GM12875 (cell line): Measurements from ENCODE around the gene MTA1.

ENCODE experiments used
- H3K4me3 ChIP-seq: one replicate; pipeline ENCODE4 v1.5.1; 2011; ENCODE audit warnings: low read depth, low read length, control low read depth
- TF ChIP-seq, protein P1 (sequence below): IDR thresholded peaks from 2 replicates; pipeline ENCODE4 v1.5.1; 2011; ENCODE audit warnings: low read depth, mild to moderate bottlenecking, control low read depth, inconsistent platforms, low read length, moderate library complexity, borderline replicate concordance; ENCODE audit not compliant: insufficient read depth

Gene MTA1

DNA sequence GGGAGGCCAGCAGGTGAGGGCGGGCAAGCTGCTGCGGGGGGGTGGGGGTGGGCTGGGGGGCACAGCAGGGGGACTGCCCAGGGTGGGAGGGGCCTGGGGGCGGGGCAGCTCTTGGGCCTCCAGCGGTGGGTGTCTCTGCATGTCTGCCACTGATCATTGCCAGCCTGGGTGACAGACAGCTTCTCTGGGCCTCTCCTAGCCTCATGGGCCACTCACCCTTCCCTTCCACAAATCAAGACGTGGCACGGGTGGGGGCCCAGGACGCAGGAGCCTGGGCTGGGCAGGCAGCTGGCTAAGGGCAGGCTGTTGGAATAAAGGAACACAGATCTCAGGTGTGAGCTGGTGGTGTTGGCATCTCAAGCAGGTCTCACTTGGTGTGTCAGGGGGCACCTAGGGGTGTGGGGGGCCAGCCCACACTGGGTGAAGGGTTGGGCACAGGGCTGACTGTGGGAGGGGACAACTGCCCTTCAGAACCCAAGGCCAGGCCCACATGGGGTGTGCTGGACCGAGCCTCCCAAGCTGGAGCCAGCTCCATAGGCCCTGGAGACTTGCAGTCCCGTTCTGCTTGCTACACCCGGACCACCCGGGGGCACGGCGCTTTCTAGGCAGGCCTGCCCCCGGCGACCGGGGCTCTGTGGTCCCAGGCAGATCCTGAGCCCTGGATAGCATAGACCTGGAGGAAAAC is 74.4 kb downstream of the MTA1 start:
- TF ChIP-seq, protein P1, sequence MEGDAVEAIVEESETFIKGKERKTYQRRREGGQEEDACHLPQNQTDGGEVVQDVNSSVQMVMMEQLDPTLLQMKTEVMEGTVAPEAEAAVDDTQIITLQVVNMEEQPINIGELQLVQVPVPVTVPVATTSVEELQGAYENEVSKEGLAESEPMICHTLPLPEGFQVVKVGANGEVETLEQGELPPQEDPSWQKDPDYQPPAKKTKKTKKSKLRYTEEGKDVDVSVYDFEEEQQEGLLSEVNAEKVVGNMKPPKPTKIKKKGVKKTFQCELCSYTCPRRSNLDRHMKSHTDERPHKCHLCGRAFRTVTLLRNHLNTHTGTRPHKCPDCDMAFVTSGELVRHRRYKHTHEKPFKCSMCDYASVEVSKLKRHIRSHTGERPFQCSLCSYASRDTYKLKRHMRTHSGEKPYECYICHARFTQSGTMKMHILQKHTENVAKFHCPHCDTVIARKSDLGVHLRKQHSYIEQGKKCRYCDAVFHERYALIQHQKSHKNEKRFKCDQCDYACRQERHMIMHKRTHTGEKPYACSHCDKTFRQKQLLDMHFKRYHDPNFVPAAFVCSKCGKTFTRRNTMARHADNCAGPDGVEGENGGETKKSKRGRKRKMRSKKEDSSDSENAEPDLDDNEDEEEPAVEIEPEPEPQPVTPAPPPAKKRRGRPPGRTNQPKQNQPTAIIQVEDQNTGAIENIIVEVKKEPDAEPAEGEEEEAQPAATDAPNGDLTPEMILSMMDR: no peak
- H3K4me3 ChIP-seq: no peak overlapping the region

DNA sequence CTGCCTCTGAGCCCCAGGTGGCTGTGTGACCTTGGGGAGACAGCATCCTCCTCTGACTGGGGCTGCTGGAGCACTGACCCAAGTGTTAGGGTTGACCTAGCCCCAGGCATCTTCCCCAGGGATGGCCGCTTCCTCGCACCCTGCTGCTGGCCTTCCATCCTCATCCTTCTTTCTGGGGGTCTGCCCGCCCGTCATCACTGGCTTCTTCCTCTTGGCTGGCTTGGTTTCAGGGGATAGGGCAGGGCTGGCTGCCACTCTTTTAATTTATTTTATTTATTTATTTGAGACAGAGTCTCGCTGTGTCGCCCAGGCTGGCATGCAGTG is 74.9 kb downstream of the MTA1 start:
- no peak overlapping the region for H3K4me3 ChIP-seq
- TF ChIP-seq, protein P1: no peak

DNA sequence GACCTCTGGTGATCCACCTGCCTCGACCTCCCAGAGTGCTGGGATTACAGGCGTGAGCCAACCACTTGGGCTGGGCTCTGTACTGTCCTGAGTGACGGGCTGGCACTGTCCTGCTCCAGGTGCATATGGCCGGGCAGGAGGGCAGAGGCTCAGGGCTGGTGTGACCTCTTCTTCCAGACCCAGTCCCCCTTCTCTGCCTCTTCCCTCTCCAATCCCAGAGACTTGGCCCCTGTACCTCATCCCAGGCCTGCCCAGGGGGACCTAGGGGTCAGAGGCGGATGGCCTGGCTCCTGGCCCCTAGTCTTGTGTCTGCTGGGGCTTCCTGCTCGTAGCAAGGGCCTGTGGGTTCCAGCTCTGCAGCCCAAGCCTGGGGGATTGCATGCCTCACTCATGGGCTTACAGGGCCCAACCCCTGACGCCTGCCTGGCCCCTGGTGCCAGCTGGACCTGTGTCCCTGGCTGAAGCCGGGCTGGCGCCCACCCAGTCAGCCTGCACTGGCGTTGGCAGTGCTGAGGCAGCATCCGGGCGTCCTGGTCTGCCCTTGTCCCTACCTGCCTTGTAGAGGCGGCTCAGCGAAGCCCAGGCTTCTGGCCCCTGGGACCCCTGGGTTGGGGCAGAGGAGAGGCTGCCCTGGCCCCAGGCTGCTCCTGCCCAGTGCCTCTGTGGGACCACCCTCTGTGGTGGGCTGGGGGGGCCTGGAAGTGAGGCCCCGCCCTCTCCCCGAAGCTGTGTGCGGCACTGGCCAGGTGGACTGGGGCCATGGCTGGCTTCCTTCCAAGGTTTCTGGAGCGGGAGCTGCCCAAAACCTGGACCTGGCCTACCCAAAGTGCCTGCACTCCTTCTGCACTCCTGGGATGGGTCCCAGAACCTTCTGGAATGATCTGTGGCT is 75.7 kb downstream of the MTA1 start:
- H3K4me3 ChIP-seq: no peak overlapping the region
- TF ChIP-seq, protein P1: no peak

DNA sequence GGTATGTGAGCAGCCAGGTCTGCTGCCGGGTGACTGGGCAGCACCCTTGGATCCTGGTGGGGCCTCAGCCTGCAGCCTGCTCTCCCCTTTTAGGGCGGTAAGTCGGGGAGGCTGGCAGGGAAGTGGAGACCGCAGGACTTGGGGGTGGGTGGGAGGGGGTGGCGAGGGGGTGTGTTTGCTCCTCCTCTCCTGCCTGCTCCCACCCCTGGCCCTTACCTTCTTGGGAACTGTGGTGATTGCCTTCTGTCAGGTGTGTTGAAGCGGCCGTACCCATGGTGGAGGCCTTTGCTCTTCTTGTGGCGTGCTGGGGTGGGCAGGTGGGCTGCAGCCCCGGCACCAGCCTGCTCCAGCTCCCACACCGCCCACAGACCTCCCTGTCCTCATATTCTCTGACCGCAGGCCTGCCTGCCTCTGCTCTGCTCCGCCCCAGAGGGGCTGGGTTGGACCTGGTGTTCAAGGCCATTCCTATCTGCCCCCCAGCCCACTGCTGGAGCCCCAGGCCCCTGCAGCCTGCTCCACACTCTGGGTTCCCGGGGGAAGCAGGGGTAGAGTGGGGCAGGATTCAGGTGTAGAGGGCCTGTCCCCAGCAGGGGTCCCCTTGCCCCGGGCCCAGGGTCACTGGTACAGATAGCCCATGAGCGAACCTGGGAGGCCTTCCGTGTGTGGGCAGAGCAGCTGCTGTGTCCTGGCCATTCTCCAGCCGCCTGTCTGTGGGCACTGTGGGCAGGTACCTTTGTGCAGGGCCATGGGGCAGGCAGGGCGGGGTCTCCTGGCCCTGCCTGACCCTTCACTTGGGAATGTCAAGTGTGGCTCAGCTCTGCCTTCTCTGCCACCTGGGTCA is 76.6 kb downstream of the MTA1 start:
- TF ChIP-seq, protein P1: no peak
- no peak overlapping the region for H3K4me3 ChIP-seq

DNA sequence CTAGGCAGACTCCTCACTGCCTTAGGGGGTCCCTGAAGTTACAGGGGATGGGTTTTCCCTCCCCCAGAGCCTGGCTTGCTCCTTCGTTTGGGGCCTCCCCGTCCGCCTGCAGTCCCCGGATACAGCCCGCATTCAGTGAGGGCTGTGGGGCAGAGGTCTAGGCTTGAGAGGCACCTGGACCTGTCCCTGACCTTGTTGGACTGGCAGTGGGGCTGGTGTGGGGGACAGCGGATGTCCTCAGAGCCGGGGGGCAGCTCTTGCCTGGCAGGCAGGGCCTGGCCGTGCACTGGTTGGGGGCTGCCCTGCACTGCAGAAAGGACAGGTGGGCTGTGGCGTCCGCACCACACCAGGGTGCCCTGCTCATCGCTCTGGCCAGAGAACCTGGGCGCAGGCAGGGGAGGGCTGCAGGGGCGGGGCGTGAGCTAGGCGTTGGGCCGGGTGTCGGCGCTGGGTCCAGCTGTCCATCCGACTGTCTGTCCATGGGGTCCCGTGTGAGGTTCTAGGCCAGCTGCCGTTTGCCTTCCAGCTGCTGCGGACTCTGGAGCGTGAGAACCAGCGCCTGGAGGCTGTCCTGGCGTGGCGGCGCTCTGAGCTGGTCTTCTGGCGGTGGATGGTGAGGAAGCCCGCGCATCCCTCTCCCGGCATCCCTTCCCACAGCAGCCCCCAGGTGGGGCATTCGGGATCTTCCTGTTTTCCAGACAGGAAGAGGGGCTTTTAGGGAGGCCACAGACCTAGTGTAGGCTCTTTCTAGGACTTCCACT is 77.4 kb downstream of the MTA1 start:
- TF ChIP-seq, protein P1: no peak

DNA sequence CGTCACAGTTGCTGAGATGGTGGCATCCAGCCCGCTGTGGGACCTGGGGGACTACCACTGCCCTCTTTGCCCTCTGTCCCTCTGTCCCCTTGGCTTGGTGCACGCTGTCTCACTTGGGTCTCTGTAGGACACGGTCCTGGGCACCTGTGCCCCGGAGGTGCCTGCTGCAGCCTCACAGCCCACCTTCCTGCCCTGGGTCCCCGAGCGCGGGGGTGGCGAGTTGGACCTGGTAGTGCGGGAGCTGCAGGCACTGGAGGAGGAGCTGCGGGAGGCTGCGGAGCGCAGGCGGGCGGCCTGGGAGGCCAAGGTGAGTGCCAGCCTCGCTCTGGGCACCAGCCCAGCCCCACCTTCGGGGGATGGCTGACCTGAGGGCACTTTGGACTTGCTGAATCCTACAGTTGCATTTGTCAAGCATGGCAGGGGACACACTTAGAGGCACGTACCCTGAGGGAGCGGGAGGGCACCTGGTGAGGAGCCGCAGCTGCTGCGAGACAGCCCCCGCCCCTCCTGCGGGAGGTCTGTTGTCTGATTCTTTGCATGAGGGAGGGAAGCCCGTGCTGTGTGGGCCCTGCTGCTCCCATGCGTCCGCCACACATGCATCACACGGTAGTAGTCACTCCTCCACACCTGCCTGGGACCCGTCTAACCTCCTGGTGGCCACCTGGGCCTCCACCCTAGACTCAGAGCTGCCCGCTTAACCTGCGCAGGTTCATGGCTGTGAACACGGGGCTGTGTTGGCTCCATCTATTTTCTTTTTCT is 78.2 kb downstream of the MTA1 start:
- TF ChIP-seq, protein P1: no peak
- H3K4me3 ChIP-seq: no peak overlapping the region

More for the DNA sequence above, 77.4 kb downstream of the MTA1 start:
- no peak overlapping the region for H3K4me3 ChIP-seq
